IMR-90 (cell line): ENCODE data around the gene RORC. TPM values are rescaled to one million over a fixed set of nuclear protein-coding genes. Genes with fewer than 3 reads are reported as not detected.

Experiments
- ATAC-seq: fragments of 200-7000 bp; cut with Tn5 transposase; 2 replicates; pipeline ENCODE4 v1.9.1; 2020; ENCODE audit warnings: low read depth, mild to moderate bottlenecking, moderate library complexity
- BruUV-seq: library from RNA; stranded (reverse); fragments of 400-500 nt; replicated peaks from 2 replicates; lab custom pipeline; 2021; lab: Mats Ljungman, UMichigan
- CTCF ChIA-PET: fragments of 300-600 bp; formaldehyde crosslinking; extraction: SDS; loops from one replicate; lab custom pipeline; 2021; ENCODE audit warnings: antibody characterized with exemption; lab: Yijun Ruan, JAX
- POLR2A ChIA-PET: fragments of 300-600 bp; sonication (Branson Sonifier 250); formaldehyde crosslinking; loops from one replicate; lab custom pipeline; 2022; ENCODE audit warnings: antibody characterized with exemption; ENCODE audit not compliant: unreplicated experiment; lab: Charles Lee
- DNase-seq: peaks from one replicate; pipeline ENCODE4 v3.0.0; 2013
- H2AFZ ChIP-seq: replicated peaks from 2 replicates; pipeline ENCODE3; 2013; ENCODE audit warnings: low read length, mild to moderate bottlenecking; ENCODE audit not compliant: poor library complexity
- H2AK5ac ChIP-seq: 2 replicates; pipeline ENCODE4 v1.6.1; 2013; ENCODE audit warnings: low read depth, low read length, inconsistent platforms
- H2AK9ac ChIP-seq: replicated peaks from 2 replicates; pipeline ENCODE3; 2013; ENCODE audit warnings: mild to moderate bottlenecking, low read depth, low read length, moderate library complexity; ENCODE audit not compliant: poor library complexity
- H2BK120ac ChIP-seq: 2 replicates; pipeline ENCODE4 v1.6.1; 2013; ENCODE audit warnings: low read depth, low read length, inconsistent platforms
- H2BK15ac ChIP-seq: 3 replicates; pipeline ENCODE4 v1.6.1; 2013; ENCODE audit warnings: low read depth, low read length, inconsistent platforms
- H2BK20ac ChIP-seq: 2 replicates; pipeline ENCODE4 v1.6.1; 2013; ENCODE audit warnings: low read depth, mild to moderate bottlenecking, inconsistent platforms, low read length, moderate library complexity
- H2BK5ac ChIP-seq: 2 replicates; pipeline ENCODE4 v1.6.1; 2013; ENCODE audit warnings: mild to moderate bottlenecking, low read depth, low read length, inconsistent platforms; ENCODE audit not compliant: poor library complexity, severe bottlenecking
- H3K14ac ChIP-seq: replicated peaks from 2 replicates; pipeline ENCODE4 v1.6.1; 2013; ENCODE audit warnings: low read depth, low read length, inconsistent platforms
- H3K18ac ChIP-seq: 2 replicates; pipeline ENCODE4 v1.6.1; 2013; ENCODE audit warnings: low read depth, low read length, control low read depth
- H3K23ac ChIP-seq: 2 replicates; pipeline ENCODE4 v1.6.1; 2013; ENCODE audit warnings: low read depth, low read length, inconsistent platforms
- H3K27ac ChIP-seq: 2 replicates; pipeline ENCODE4 v1.5.1; 2013; ENCODE audit warnings: mild to moderate bottlenecking, control low read depth, low read length; ENCODE audit not compliant: insufficient read depth
- H3K27me3 ChIP-seq: 2 replicates; pipeline ENCODE4 v1.6.1; 2013; ENCODE audit warnings: low read length; ENCODE audit not compliant: control insufficient read depth, insufficient read depth
- H3K36me3 ChIP-seq: 2 replicates; pipeline ENCODE4 v1.6.1; 2013; ENCODE audit warnings: low read length, mixed read lengths; ENCODE audit not compliant: control insufficient read depth, insufficient read depth
- H3K4ac ChIP-seq: 2 replicates; pipeline ENCODE4 v1.6.1; 2013; ENCODE audit warnings: low read depth, low read length, inconsistent platforms
- H3K4me1 ChIP-seq: 2 replicates; pipeline ENCODE4 v1.6.1; 2013; ENCODE audit warnings: low read length, mixed read lengths; ENCODE audit not compliant: control insufficient read depth, insufficient read depth
- H3K4me2 ChIP-seq: 2 replicates; pipeline ENCODE4 v1.6.1; 2013; ENCODE audit warnings: low read depth, mild to moderate bottlenecking, control low read depth, low read length, moderate library complexity
- H3K4me3 ChIP-seq: 2 replicates; pipeline ENCODE4 v1.5.1; 2013; ENCODE audit warnings: low read depth, mild to moderate bottlenecking, control low read depth, low read length, moderate library complexity; ENCODE audit not compliant: insufficient read depth
- H3K56ac ChIP-seq: 2 replicates; pipeline ENCODE4 v1.6.1; 2013; ENCODE audit warnings: low read length, inconsistent platforms; ENCODE audit not compliant: insufficient read depth; ENCODE audit errors: extremely low read depth
- H3K79me1 ChIP-seq, 2 experiments: 2 replicates each; pipeline ENCODE4 v1.6.1; 2013; ENCODE audit warnings: low read length in 2 of 2, inconsistent platforms in 1 of 2, low read depth in 1 of 2
- H3K9ac ChIP-seq: 2 replicates; pipeline ENCODE4 v1.6.1; 2013; ENCODE audit warnings: low read depth, low read length, control low read depth
- H3K9me1 ChIP-seq: 2 replicates; pipeline ENCODE4 v1.6.1; 2013; ENCODE audit warnings: low read length, inconsistent platforms; ENCODE audit not compliant: insufficient read depth
- H3K9me3 ChIP-seq: 2 replicates; pipeline ENCODE4 v1.6.1; 2013; ENCODE audit warnings: low read length; ENCODE audit not compliant: control insufficient read depth, insufficient read depth
- H4K20me1 ChIP-seq: 2 replicates; pipeline ENCODE4 v1.6.1; 2013; ENCODE audit warnings: low read length, inconsistent platforms; ENCODE audit not compliant: insufficient read depth
- H4K5ac ChIP-seq: 2 replicates; pipeline ENCODE4 v1.6.1; 2013; ENCODE audit warnings: mild to moderate bottlenecking, low read depth, low read length, control low read depth
- H4K8ac ChIP-seq, 2 experiments: 2 replicates each; pipeline ENCODE4 v1.6.1; 2013; ENCODE audit warnings: low read depth in 2 of 2, low read length in 2 of 2, control low read depth in 1 of 2, inconsistent platforms in 1 of 2
- H4K91ac ChIP-seq: 2 replicates; pipeline ENCODE4 v1.6.1; 2013; ENCODE audit warnings: low read depth, low read length, inconsistent platforms; ENCODE audit not compliant: insufficient read depth
- BHLHE40 ChIP-seq: fragments of 150-350 bp; IDR thresholded peaks from 2 replicates; pipeline ENCODE4 v1.6.1; 2016; ENCODE audit warnings: mild to moderate bottlenecking, low read depth, low read length
- CEBPB ChIP-seq: IDR thresholded peaks from 2 replicates; pipeline ENCODE4 v1.6.1; 2012; ENCODE audit warnings: low read depth, low read length, improper control_type of control experiment
- CHD1 ChIP-seq: IDR thresholded peaks from 2 replicates; pipeline ENCODE4 v1.6.1; 2012; ENCODE audit warnings: low read depth, low read length, improper control_type of control experiment
- CTCF ChIP-seq: conservative IDR thresholded peaks from 2 replicates; pipeline ENCODE4 v1.5.1; 2012; ENCODE audit warnings: mild to moderate bottlenecking, low read depth, low read length, improper control_type of control experiment
- FOS ChIP-seq: fragments of 150-350 bp; IDR thresholded peaks from 2 replicates; pipeline ENCODE4 v1.6.1; 2016; ENCODE audit warnings: low read depth, low read length
- MAFK ChIP-seq: IDR thresholded peaks from 2 replicates; pipeline ENCODE4 v1.6.1; 2012; ENCODE audit warnings: low read depth, low read length, improper control_type of control experiment
- MAZ ChIP-seq: IDR thresholded peaks from 2 replicates; pipeline ENCODE4 v1.6.1; 2012; ENCODE audit warnings: low read depth, mild to moderate bottlenecking, low read length, improper control_type of control experiment, moderate library complexity, borderline replicate concordance
- MXI1 ChIP-seq: IDR thresholded peaks from 2 replicates; pipeline ENCODE4 v1.6.1; 2012; ENCODE audit warnings: low read depth, mild to moderate bottlenecking, low read length, moderate library complexity, borderline replicate concordance
- NFE2L2 ChIP-seq: fragments of 150-350 bp; IDR thresholded peaks from 2 replicates; pipeline ENCODE4 v1.6.1; 2016; ENCODE audit warnings: low read depth, mild to moderate bottlenecking, low read length
- POLR2A ChIP-seq: IDR thresholded peaks from 2 replicates; pipeline ENCODE4 v1.6.1; 2012; ENCODE audit warnings: mild to moderate bottlenecking, low read depth, low read length
- RAD21 ChIP-seq: IDR thresholded peaks from 2 replicates; pipeline ENCODE4 v1.6.1; 2012; ENCODE audit warnings: low read length, improper control_type of control experiment
- RCOR1 ChIP-seq: IDR thresholded peaks from 2 replicates; pipeline ENCODE4 v1.6.1; 2012; ENCODE audit warnings: mild to moderate bottlenecking, low read length, improper control_type of control experiment; ENCODE audit not compliant: insufficient replicate concordance
- RFX5 ChIP-seq: IDR thresholded peaks from 2 replicates; pipeline ENCODE4 v1.8.0; 2012; ENCODE audit warnings: low read depth, mild to moderate bottlenecking, low read length, moderate library complexity
- SMC3 ChIP-seq: fragments of 150-350 bp; IDR thresholded peaks from 2 replicates; pipeline ENCODE4 v1.6.1; 2016; ENCODE audit warnings: low read depth, mild to moderate bottlenecking, antibody characterized with exemption, low read length, moderate library complexity
- USF2 ChIP-seq: fragments of 150-350 bp; IDR thresholded peaks from 2 replicates; pipeline ENCODE4 v1.6.1; 2017; ENCODE audit warnings: mild to moderate bottlenecking, antibody characterized with exemption, low read length, low read depth
- WGBS, 2 experiments: methylation state at CpG; one replicate each; pipeline versions ENCODE4 v1.1.5 to v1.1.7; 2013; ENCODE audit warnings: missing lambda C conversion rate in 2 of 2; ENCODE audit not compliant: insufficient read length in 1 of 2; ENCODE audit errors: extremely low coverage in 2 of 2; 5-methylcytosine and 5-hydroxymethylcytosine counted together
- dilution Hi-C: fragments of 300-500 bp; cut with HindIII; formaldehyde crosslinking; loops from one replicate; pipeline ENCODE4 v1.14.3; 2018; ENCODE audit warnings: low sequenced_read_pairs; ENCODE audit not compliant: unreplicated experiment
- in situ Hi-C: fragments of 300-500 bp; cut with MboI; formaldehyde crosslinking; loops from 3 replicates; pipeline ENCODE4 v1.14.3; 2019; ENCODE audit warnings: low sequenced_read_pairs, inconsistent platforms, mixed read lengths
- intact Hi-C: fragments of 100-400 bp; cut with micrococcal nuclease; formaldehyde crosslinking; loops from 2 replicates; pipeline ENCODE4 v1.10.0; 2022
- polyA plus RNA-seq, 3 experiments: library from polyadenylated mRNA; depleted of rRNA; stranded (reverse); fragments of >200 nt; gene quantifications; 2 replicates each; pipeline ENCODE4 v1.2.3, GENCODE V29; 2012; ENCODE audit warnings: low replicate concordance in 1 of 3
- total RNA-seq: library from RNA; depleted of rRNA; stranded (reverse); fragments of >200 nt; gene quantifications from 2 replicates; pipeline ENCODE4 v1.2.3, GENCODE V29; 2012
- TF ChIP-seq, protein P1 (sequence below): fragments of 150-350 bp; IDR thresholded peaks from 2 replicates; pipeline ENCODE4 v1.6.1; 2016; ENCODE audit warnings: low read depth, mild to moderate bottlenecking, low read length, moderate library complexity, borderline replicate concordance

RORC gene
- total and polyA plus RNA-seq, 2 of the 4 experiments (the other 2 are of a cell fraction) = not detected

GRCh38 chr1:151847867-151848596 is 16.4 kb upstream of the RORC start:
- H3K27me3 ChIP-seq = peaks cover 42% of the 10 kb centered on the region
- H2BK20ac ChIP-seq = no peak overlapping the region
- H2BK15ac ChIP-seq = no peak overlapping the region
- POLR2A ChIA-PET = no interaction called here
- H2AK5ac ChIP-seq = no peak overlapping the region
- no TSS peak for BruUV-seq
- no peak overlapping the region for H3K56ac ChIP-seq
- H4K91ac ChIP-seq = no peak overlapping the region
- H2AFZ ChIP-seq = no peak overlapping the region
- H3K14ac ChIP-seq = no peak overlapping the region
- H3K4me3 ChIP-seq = no peak overlapping the region
- H3K18ac ChIP-seq = no peak overlapping the region
- no peaks in the 10 kb centered on the region for H4K20me1 ChIP-seq
- no peaks in the 10 kb centered on the region for H3K36me3 ChIP-seq
- no peaks in the 10 kb centered on the region for H3K9me3 ChIP-seq
- WGBS, 2 experiments = 20% methylated on average over 2 of the region's 11 CpGs; no CpG with 5 or more reads in 1 of the 2 experiments
- H3K4ac ChIP-seq = no peak overlapping the region
- ATAC-seq = no peak
- H2BK5ac ChIP-seq = no peak overlapping the region
- no peaks in the 10 kb centered on the region for H3K79me1 ChIP-seq
- H4K5ac ChIP-seq = no peak overlapping the region
- no peak overlapping the region for H2BK120ac ChIP-seq
- no peak overlapping the region for H3K4me2 ChIP-seq
- H4K8ac ChIP-seq = no peak overlapping the region
- dilution Hi-C loops (no loop called here), in situ Hi-C loops (no loop called here), intact Hi-C loops (no loop called here)
- no peak overlapping the region for H2AK9ac ChIP-seq
- no peak overlapping the region for H3K9ac ChIP-seq
- DNase-seq = no peak
- no peaks in the 10 kb centered on the region for H3K9me1 ChIP-seq
- H3K4me1 ChIP-seq = 0 out of 2 replicates have a peak, but pooled peaks cover 1% of the 10 kb centered on the region
- H3K23ac ChIP-seq = no peak overlapping the region
- CTCF ChIA-PET = no interaction called here
- H3K27ac ChIP-seq = no peak overlapping the region
- TF ChIP-seq MXI1 = no peak
- no peak for TF ChIP-seq SMC3
- TF ChIP-seq POLR2A = no peak
- no peak for TF ChIP-seq BHLHE40
- TF ChIP-seq CEBPB = no peak
- TF ChIP-seq, protein P1, sequence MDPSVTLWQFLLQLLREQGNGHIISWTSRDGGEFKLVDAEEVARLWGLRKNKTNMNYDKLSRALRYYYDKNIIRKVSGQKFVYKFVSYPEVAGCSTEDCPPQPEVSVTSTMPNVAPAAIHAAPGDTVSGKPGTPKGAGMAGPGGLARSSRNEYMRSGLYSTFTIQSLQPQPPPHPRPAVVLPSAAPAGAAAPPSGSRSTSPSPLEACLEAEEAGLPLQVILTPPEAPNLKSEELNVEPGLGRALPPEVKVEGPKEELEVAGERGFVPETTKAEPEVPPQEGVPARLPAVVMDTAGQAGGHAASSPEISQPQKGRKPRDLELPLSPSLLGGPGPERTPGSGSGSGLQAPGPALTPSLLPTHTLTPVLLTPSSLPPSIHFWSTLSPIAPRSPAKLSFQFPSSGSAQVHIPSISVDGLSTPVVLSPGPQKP = no peak
- no peak for TF ChIP-seq FOS
- no peak for TF ChIP-seq RAD21
- no peak for TF ChIP-seq RFX5
- TF ChIP-seq RCOR1 = no peak
- TF ChIP-seq CTCF = no peak
- TF ChIP-seq USF2 = no peak
- no peak for TF ChIP-seq MAFK
- TF ChIP-seq NFE2L2 = no peak
- no peak for TF ChIP-seq MAZ
- no peak for TF ChIP-seq CHD1
